ENCODE measurements around the gene IGFBP7.
"Not testable (repeated sequence)": the region's sequence is repeated elsewhere in the genome, so short reads cannot be mapped to it uniquely, and the experiment has no call there.

IGFBP7 gene

DNA sequence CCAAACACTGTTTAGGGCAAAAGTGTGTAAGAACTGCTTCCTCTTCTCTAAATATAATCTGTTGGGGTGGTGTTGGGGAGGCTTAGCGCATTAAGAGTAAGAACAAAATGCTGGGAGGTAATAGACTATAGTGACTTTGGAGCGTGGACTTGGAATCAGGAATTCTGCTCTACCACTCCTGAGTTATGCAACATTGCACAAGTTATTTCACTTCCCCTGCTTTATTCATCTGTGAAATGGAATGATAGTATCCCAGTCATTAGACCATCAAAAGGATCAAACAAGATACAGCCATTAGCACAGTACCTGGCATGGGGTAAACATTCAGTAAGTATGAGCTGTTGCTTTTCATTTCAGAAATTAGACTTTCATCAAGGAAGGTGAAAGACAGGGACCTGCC lies 58.7 kb downstream of the IGFBP7 start:
- in situ Hi-C loops (cut with MboI; ENCODE audit: low sequenced_read_pairs, unreplicated experiment) = no loop called here
- TF ChIP-seq, protein P1, sequence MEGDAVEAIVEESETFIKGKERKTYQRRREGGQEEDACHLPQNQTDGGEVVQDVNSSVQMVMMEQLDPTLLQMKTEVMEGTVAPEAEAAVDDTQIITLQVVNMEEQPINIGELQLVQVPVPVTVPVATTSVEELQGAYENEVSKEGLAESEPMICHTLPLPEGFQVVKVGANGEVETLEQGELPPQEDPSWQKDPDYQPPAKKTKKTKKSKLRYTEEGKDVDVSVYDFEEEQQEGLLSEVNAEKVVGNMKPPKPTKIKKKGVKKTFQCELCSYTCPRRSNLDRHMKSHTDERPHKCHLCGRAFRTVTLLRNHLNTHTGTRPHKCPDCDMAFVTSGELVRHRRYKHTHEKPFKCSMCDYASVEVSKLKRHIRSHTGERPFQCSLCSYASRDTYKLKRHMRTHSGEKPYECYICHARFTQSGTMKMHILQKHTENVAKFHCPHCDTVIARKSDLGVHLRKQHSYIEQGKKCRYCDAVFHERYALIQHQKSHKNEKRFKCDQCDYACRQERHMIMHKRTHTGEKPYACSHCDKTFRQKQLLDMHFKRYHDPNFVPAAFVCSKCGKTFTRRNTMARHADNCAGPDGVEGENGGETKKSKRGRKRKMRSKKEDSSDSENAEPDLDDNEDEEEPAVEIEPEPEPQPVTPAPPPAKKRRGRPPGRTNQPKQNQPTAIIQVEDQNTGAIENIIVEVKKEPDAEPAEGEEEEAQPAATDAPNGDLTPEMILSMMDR (IDR thresholded peaks at IDR 0.05; ENCODE audit: borderline replicate concordance, control extremely low read depth, extremely low read depth, insufficient read depth, missing control alignments) = no peak

DNA sequence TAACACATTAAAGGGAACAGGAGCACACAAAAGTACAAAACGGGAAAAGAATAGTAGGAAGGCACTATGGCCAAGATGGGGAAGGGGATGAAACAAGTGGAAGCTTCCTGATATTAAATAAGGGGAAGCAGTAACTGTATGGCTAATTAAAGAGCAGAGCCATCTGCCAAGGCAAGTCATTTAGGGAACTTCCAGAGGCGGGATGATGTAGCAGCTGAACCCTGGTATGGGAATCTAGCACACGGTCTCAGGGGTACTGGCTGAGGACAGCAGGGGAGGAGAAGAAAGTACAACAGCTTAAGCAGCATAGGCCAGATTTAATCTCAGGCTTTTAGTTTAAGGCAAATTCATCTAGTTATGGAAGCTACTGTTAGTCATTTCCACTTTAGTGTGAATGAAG lies 59.1 kb downstream of the IGFBP7 start:
- in situ Hi-C loops (cut with MboI; ENCODE audit: low sequenced_read_pairs, unreplicated experiment) = no loop called here
- DNase-seq (ENCODE audit: low spot score) = no peak
- TF ChIP-seq, protein P1 (IDR thresholded peaks at IDR 0.05; ENCODE audit: borderline replicate concordance, control extremely low read depth, extremely low read depth, insufficient read depth, missing control alignments) = no peak

More for the DNA sequence above, 58.7 kb downstream of the IGFBP7 start:
- DNase-seq (ENCODE audit: low spot score) = no peak

DNA sequence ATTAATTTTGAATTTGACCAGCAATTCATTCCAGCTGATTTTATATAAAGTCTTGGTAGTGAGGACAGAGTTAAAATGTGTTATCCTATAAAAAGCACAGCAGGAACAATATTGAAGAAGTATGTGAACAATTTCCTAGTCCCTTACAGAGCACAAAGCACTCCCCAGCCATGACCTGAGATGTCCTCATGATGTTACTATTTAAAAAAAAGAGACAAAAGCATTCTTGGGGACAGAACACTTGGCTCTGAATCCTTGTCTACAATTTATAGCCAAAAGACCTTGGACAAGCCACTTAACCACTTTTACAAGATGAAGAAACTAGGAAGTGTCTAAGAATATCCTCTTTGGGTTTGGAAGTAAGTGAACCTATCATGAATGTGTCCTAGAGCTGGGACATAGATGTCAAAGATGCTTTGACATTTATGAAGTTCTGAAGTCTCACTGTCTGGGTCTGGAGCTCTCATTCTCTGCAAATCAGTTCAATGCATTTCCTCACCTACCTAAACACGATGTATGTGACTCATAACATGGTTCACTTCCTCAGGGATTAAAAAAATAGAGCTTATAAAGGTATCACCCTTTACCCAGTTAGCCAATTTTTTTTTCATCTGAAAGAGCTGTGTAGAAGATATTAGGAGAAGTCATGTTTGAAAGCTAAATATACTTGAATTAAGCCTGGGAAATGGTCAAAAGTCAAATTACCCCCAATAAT lies 61.4 kb downstream of the IGFBP7 start:
- TF ChIP-seq, protein P1 (IDR thresholded peaks at IDR 0.05; ENCODE audit: borderline replicate concordance, control extremely low read depth, extremely low read depth, insufficient read depth, missing control alignments) = no peak
- in situ Hi-C loops (cut with MboI; ENCODE audit: low sequenced_read_pairs, unreplicated experiment) = no loop called here
- no peak for DNase-seq (ENCODE audit: low spot score)

DNA sequence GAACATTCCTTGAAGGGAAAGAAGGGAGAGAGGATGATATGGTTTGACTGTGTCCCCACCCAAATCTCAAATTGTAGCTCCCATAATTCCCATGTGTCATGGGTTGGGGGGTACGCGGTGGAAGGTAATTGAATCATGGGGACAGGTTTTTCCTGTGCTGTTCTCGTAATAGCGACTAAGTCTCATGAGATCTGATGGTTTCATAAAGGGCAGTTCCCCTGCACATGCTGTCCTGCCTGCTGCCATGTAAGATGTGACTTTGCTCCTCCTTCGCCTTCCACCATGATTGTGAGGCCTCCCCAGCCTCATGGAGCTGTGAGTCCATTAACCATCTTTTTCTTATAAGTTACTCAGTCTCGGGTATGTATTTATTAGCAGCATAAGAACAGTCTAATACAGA lies 63.1 kb downstream of the IGFBP7 start:
- DNase-seq (ENCODE audit: low spot score); in situ Hi-C loops (cut with MboI; ENCODE audit: low sequenced_read_pairs, unreplicated experiment): not testable (repeated sequence)

DNA sequence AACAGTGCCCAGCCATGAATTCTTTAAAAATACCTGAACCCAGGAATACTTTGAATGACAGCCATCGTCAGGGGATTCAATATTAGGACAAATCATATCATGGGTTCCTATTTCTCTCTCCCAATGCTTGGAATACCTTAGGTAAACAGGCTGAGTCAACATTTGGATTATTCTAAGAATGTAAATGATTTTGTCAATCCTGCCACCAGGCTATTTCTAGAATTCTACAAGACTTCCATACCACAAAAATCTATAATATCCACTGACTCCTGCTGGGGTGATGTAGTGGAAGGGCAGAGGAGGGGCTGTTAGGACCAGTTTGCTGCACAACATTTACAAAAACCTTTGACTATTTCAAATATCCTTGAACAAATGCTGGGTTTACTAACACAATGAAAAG lies 65.2 kb downstream of the IGFBP7 start:
- TF ChIP-seq, protein P1 (IDR thresholded peaks at IDR 0.05; ENCODE audit: borderline replicate concordance, control extremely low read depth, extremely low read depth, insufficient read depth, missing control alignments) = no peak
- DNase-seq (ENCODE audit: low spot score) = no peak
- in situ Hi-C loops (cut with MboI; ENCODE audit: low sequenced_read_pairs, unreplicated experiment) = no loop called here

DNA sequence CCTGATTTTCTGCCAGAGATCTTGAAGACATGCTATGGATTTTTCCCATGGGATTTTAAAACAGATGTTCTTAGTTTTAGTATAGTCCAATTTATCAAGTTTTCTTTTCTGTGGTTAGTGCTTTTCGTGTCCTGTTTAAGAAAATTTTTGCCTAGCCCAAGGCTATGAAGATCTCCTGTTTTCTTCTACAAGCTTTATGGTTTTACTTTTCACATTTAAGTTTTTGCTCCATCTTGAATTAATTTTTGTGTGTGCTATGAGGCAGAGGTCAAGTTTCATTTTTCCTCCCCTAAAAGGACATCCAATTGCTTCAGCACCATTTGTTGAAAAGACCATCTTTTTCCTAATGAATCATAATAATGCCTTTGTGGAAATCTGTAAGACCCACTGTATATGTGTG lies 65.9 kb downstream of the IGFBP7 start:
- in situ Hi-C loops (cut with MboI; ENCODE audit: low sequenced_read_pairs, unreplicated experiment) = no loop called here
- TF ChIP-seq, protein P1 (IDR thresholded peaks at IDR 0.05; ENCODE audit: borderline replicate concordance, control extremely low read depth, extremely low read depth, insufficient read depth, missing control alignments) = no peak
- DNase-seq (ENCODE audit: low spot score) = no peak

DNA sequence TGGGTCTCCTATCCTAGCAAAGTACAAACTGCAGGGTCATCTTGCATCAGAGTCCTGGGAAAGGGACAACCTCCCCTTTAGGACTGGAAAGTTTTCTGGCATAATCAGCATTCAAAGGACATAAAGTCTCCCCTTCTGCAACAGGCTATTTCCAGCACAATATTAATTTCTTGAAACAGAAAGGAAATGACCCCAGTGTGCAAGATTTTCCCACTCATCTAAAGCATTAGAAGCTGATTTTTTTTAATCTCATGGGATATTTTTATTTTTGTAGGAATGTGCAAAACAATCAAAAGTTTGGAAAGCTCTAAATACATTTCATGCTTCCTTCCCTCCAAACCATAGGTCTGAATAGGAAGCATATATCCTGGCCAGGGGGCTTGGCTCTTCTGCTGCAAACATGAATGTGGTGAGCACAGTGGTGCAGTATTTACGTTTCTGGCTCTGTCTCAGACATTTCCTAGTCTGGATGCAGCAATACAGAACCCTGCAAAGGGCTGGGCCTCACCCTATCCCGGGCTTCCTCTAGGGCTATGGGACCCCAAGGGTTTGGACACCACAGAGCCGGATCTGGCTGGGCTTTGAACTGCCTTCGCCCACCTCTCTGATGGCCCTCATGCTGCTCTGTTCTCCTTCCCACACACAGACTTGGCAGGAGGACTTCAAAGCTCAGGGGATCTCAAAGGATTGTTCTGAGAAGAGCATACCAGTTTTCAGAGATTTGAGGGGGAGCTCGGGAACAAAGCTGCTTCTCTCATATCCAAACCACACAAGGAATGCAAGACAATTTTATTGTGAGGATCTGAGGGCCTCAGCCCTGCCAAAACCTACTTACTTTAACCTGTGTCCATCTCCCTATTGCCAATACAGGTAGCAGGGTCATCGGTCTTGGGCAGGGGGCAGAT lies 66.6 kb downstream of the IGFBP7 start:
- TF ChIP-seq, protein P1 (IDR thresholded peaks at IDR 0.05; ENCODE audit: borderline replicate concordance, control extremely low read depth, extremely low read depth, insufficient read depth, missing control alignments) = no peak
- DNase-seq (ENCODE audit: low spot score) = no peak
- in situ Hi-C loops (cut with MboI; ENCODE audit: low sequenced_read_pairs, unreplicated experiment) = no loop called here

All from GM13976 (cell line).